Activated T-cell treated with anti-CD3 and anti-CD28 coated beads, Interleukin-2, amount 50 U/mL, for 48 hours (primary cell): ENCODE measurements around the gene LRRC58.
A peak's percentile ranks its signal among the peaks of the same experiment; 100 is the strongest.
"Not testable (repeated sequence)": the region's sequence is repeated elsewhere in the genome, so short reads cannot be mapped to it uniquely, and the experiment has no call there.

Source experiments
- DNase-seq, 2 experiments: peaks; one replicate each; pipeline ENCODE4 v3.0.0-alpha.2; 2020

Gene LRRC58

GRCh38 chr3:120348991-120349854 is at the start of gene LRRC58:
LRRC58 (minus strand) TSS chr3:120349354; CDS start chr3:120349243, 111 bp downstream.
- DNase-seq, result peak; percentile 89 to 92

- no peak for DNase-seq
Observed at GRCh38 chr3:120396469-120396868, 47.3 kb upstream of the LRRC58 start.

- no peak for DNase-seq
Observed at GRCh38 chr3:120394347-120394746, 45.2 kb upstream of the LRRC58 start.

- no peak for DNase-seq
Observed at GRCh38 chr3:120393761-120394160, 44.6 kb upstream of the LRRC58 start.

GRCh38 chr3:120393243-120393642 is 44.1 kb upstream of the LRRC58 start:
- no peak for DNase-seq

GRCh38 chr3:120382941-120383447 is 33.8 kb upstream of the LRRC58 start:
- DNase-seq, result no peak

- no peak for DNase-seq
Observed at GRCh38 chr3:120381503-120381902, 32.3 kb upstream of the LRRC58 start.

GRCh38 chr3:120377948-120378347 is 28.8 kb upstream of the LRRC58 start:
- DNase-seq, result not testable (repeated sequence)

GRCh38 chr3:120370463-120370862 is 21.3 kb upstream of the LRRC58 start:
- no peak for DNase-seq

- DNase-seq, result no peak
Observed at GRCh38 chr3:120369037-120369467, 19.9 kb upstream of the LRRC58 start.

- no peak for DNase-seq
Observed at GRCh38 chr3:120368172-120368571, 19.0 kb upstream of the LRRC58 start.

GRCh38 chr3:120364821-120365220 is 15.7 kb upstream of the LRRC58 start:
- no peak for DNase-seq

- DNase-seq, result no peak
Observed at GRCh38 chr3:120364101-120364500, 14.9 kb upstream of the LRRC58 start.

GRCh38 chr3:120357807-120358206 is 8.7 kb upstream of the LRRC58 start:
- no peak for DNase-seq

GRCh38 chr3:120355486-120355885 is 6.3 kb upstream of the LRRC58 start:
- DNase-seq, result no peak

- DNase-seq, result no peak
Observed at GRCh38 chr3:120353463-120353862, 4.3 kb upstream of the LRRC58 start.

GRCh38 chr3:120352017-120352416 is 2.9 kb upstream of the LRRC58 start:
- no peak for DNase-seq

- no peak for DNase-seq
Observed at GRCh38 chr3:120350401-120350941, 1.3 kb upstream of the LRRC58 start.

- no peak for DNase-seq
Observed at GRCh38 chr3:120349855-120350125, 636 bp upstream of the LRRC58 start.

GRCh38 chr3:120348065-120348990 is 826 bp downstream of the LRRC58 start:
- peak in 1 of 2 experiments; percentile 66 for DNase-seq

- no peak for DNase-seq
Observed at GRCh38 chr3:120344349-120344748, 4.8 kb downstream of the LRRC58 start.

- DNase-seq, result no peak
Observed at GRCh38 chr3:120341658-120342346, 7.4 kb downstream of the LRRC58 start.

GRCh38 chr3:120339362-120339761 is 9.8 kb downstream of the LRRC58 start:
- DNase-seq, result no peak
